Activated CD8-positive, alpha-beta memory T cell treated with anti-CD3 and anti-CD28 coated beads, Interleukin-2, amount 10 ng/mL, durations not matched to agents 7 days and 5 days (primary cell): ENCODE data around the gene MYH13. TPM values are rescaled to one million over a fixed set of nuclear protein-coding genes. Genes with fewer than 3 reads are reported as not detected.
"Not testable (repeated sequence)": the region's sequence is repeated elsewhere in the genome, so short reads cannot be mapped to it uniquely, and the experiment has no call there.

Source experiments
- ATAC-seq: fragments of 150-1000 bp; cut with Tn5 transposase; one replicate; pipeline ENCODE4 v1.10.0; 2021; ENCODE audit warnings: moderate library complexity
- CTCF ChIA-PET: fragments of 350-600 bp; sonication (Branson Sonifier 250); formaldehyde crosslinking; loops from one replicate; lab custom pipeline; 2021; ENCODE audit warnings: antibody characterized with exemption; lab: Charles Lee
- DNase-seq: peaks from one replicate; pipeline ENCODE4 v3.0.0-alpha.2; 2020
- H3K27ac Mint-ChIP-seq: one replicate; pipeline ENCODE4 v1.8.0; 2021; ENCODE audit warnings: mild to moderate bottlenecking, mixed read lengths
- H3K27me3 Mint-ChIP-seq: one replicate; pipeline ENCODE4 v1.8.0; 2021; ENCODE audit warnings: mixed read lengths
- H3K36me3 Mint-ChIP-seq: one replicate; pipeline ENCODE4 v1.8.0; 2021; ENCODE audit warnings: mild to moderate bottlenecking, mixed read lengths
- H3K4me1 Mint-ChIP-seq: one replicate; pipeline ENCODE4 v1.8.0; 2021; ENCODE audit warnings: mixed read lengths
- H3K4me3 Mint-ChIP-seq: one replicate; pipeline ENCODE4 v1.8.0; 2021; ENCODE audit warnings: mild to moderate bottlenecking, moderate library complexity, mixed read lengths
- H3K9me3 Mint-ChIP-seq: one replicate; pipeline ENCODE4 v1.8.0; 2022; ENCODE audit warnings: low read depth, mixed read lengths
- total RNA-seq, 2 experiments: library from RNA; stranded (reverse); gene quantifications; one replicate each; pipeline ENCODE4 v1.2.3, GENCODE V29; 2021

Gene MYH13
- total RNA-seq, 2 experiments from 2014 or later: not detected

GRCh38 chr17:10309003-10309974 lies 63.5 kb downstream of the MYH13 start:
- CTCF ChIA-PET: no interaction called here
- ATAC-seq: no peak
- H3K27me3 Mint-ChIP-seq: no peaks in the 10 kb centered on the region
- no peak overlapping the region for H3K4me3 Mint-ChIP-seq
- no peak overlapping the region for H3K27ac Mint-ChIP-seq
- no peaks in the 10 kb centered on the region for H3K36me3 Mint-ChIP-seq
- no peaks in the 10 kb centered on the region for H3K4me1 Mint-ChIP-seq
- DNase-seq: no peak
- H3K9me3 Mint-ChIP-seq: no peaks in the 10 kb centered on the region

GRCh38 chr17:10306585-10306984 lies 66.2 kb downstream of the MYH13 start:
- Mint-ChIP-seq H3K4me3 (no peak overlapping the region), H3K4me1 (no peaks in the 10 kb centered on the region), H3K27ac (no peak overlapping the region), H3K27me3 (no peaks in the 10 kb centered on the region), H3K36me3 (no peaks in the 10 kb centered on the region), H3K9me3 (no peaks in the 10 kb centered on the region)
- CTCF ChIA-PET: no interaction called here
- DNase-seq (no peak), ATAC-seq (no peak)

GRCh38 chr17:10305398-10305797 lies 67.4 kb downstream of the MYH13 start:
- H3K27me3 Mint-ChIP-seq: no peaks in the 10 kb centered on the region
- DNase-seq (no peak), ATAC-seq (no peak)
- H3K4me3 Mint-ChIP-seq: no peak overlapping the region
- no peaks in the 10 kb centered on the region for H3K9me3 Mint-ChIP-seq
- H3K27ac Mint-ChIP-seq: no peak overlapping the region
- CTCF ChIA-PET: no interaction called here
- no peaks in the 10 kb centered on the region for H3K36me3 Mint-ChIP-seq
- no peaks in the 10 kb centered on the region for H3K4me1 Mint-ChIP-seq

GRCh38 chr17:10304758-10305300 lies 68.0 kb downstream of the MYH13 start:
- ATAC-seq: no peak
- CTCF ChIA-PET: no interaction called here
- H3K27ac Mint-ChIP-seq: no peak overlapping the region

GRCh38 chr17:10297691-10298090 lies 75.1 kb downstream of the MYH13 start:
- no peak overlapping the region for H3K27ac Mint-ChIP-seq
- H3K27me3 Mint-ChIP-seq: no peaks in the 10 kb centered on the region
- H3K9me3 Mint-ChIP-seq: no peaks in the 10 kb centered on the region
- peaks cover 4% of the 10 kb centered on the region for H3K4me1 Mint-ChIP-seq
- H3K36me3 Mint-ChIP-seq: no peaks in the 10 kb centered on the region
- no peak for ATAC-seq
- no peak overlapping the region for H3K4me3 Mint-ChIP-seq
- DNase-seq: no peak
- CTCF ChIA-PET: no interaction called here

More at GRCh38 chr17:10304758-10305300, 68.0 kb downstream of the MYH13 start:
- Mint-ChIP-seq H3K36me3 (no peaks in the 10 kb centered on the region), H3K4me3 (no peak overlapping the region), H3K4me1 (no peaks in the 10 kb centered on the region), H3K27me3 (no peaks in the 10 kb centered on the region), H3K9me3 (no peaks in the 10 kb centered on the region)
- DNase-seq: no peak

- ATAC-seq (no peak), DNase-seq (peak; percentile 49)
- Mint-ChIP-seq H3K36me3 (no peaks in the 10 kb centered on the region), H3K27me3 (no peaks in the 10 kb centered on the region), H3K27ac (no peak overlapping the region), H3K9me3 (no peaks in the 10 kb centered on the region), H3K4me1 (peaks cover 8% of the 10 kb centered on the region), H3K4me3 (no peak overlapping the region)
- CTCF ChIA-PET: interaction anchor here (0.7 to 1.7 kb wide), 6 partner anchors 9 to 328 kb away, joined by 3 read pairs; no protein-coding TSS in a partner anchor
Observed at GRCh38 chr17:10295728-10296343, 77.0 kb downstream of the MYH13 start.

GRCh38 chr17:10294180-10294579 lies 78.6 kb downstream of the MYH13 start:
- CTCF ChIA-PET: no interaction called here
- no peaks in the 10 kb centered on the region for H3K9me3 Mint-ChIP-seq
- no peak for ATAC-seq
- H3K4me1 Mint-ChIP-seq: peaks cover 8% of the 10 kb centered on the region
- H3K27me3 Mint-ChIP-seq: peaks cover 2% of the 10 kb centered on the region
- no peak overlapping the region for H3K4me3 Mint-ChIP-seq
- H3K27ac Mint-ChIP-seq: no peak overlapping the region
- DNase-seq: no peak
- no peaks in the 10 kb centered on the region for H3K36me3 Mint-ChIP-seq

GRCh38 chr17:10292057-10292937 lies 80.5 kb downstream of the MYH13 start:
- Mint-ChIP-seq H3K9me3 (no peaks in the 10 kb centered on the region), H3K4me3 (no peak overlapping the region), H3K4me1 (peaks cover 8% of the 10 kb centered on the region), H3K36me3 (no peaks in the 10 kb centered on the region), H3K27me3 (peaks cover 8% of the 10 kb centered on the region), H3K27ac (no peak overlapping the region)
- ATAC-seq: peak; percentile 57
- CTCF ChIA-PET: no interaction called here
- DNase-seq: no peak

GRCh38 chr17:10291576-10291975 lies 81.2 kb downstream of the MYH13 start:
- CTCF ChIA-PET, H3K36me3 Mint-ChIP-seq, ATAC-seq, H3K4me3 Mint-ChIP-seq, H3K27ac Mint-ChIP-seq, H3K27me3 Mint-ChIP-seq, H3K4me1 Mint-ChIP-seq, DNase-seq, H3K9me3 Mint-ChIP-seq: not testable (repeated sequence)

GRCh38 chr17:10290041-10290440 lies 82.8 kb downstream of the MYH13 start:
- Mint-ChIP-seq H3K27ac (no peak overlapping the region), H3K27me3 (peaks cover 8% of the 10 kb centered on the region), H3K4me1 (peaks cover 8% of the 10 kb centered on the region), H3K36me3 (no peaks in the 10 kb centered on the region), H3K9me3 (no peaks in the 10 kb centered on the region), H3K4me3 (no peak overlapping the region)
- DNase-seq (no peak), ATAC-seq (no peak)
- CTCF ChIA-PET: no interaction called here

- ATAC-seq: no peak
- H3K27ac Mint-ChIP-seq: no peak overlapping the region
- H3K4me3 Mint-ChIP-seq: no peak overlapping the region
- H3K27me3 Mint-ChIP-seq: peaks cover 11% of the 10 kb centered on the region
- CTCF ChIA-PET: interaction anchor here (0.9 kb wide), 1 partner anchor 9 kb away, joined by 3 read pairs; no protein-coding TSS in a partner anchor
- no peaks in the 10 kb centered on the region for H3K4me1 Mint-ChIP-seq
- H3K36me3 Mint-ChIP-seq: no peaks in the 10 kb centered on the region
- no peaks in the 10 kb centered on the region for H3K9me3 Mint-ChIP-seq
- DNase-seq: no peak
Observed at GRCh38 chr17:10286324-10286723, 86.5 kb downstream of the MYH13 start.

GRCh38 chr17:10285896-10286295 lies 86.9 kb downstream of the MYH13 start:
- H3K9me3 Mint-ChIP-seq: no peaks in the 10 kb centered on the region
- no peak overlapping the region for H3K4me3 Mint-ChIP-seq
- H3K27me3 Mint-ChIP-seq: peaks cover 11% of the 10 kb centered on the region
- no peaks in the 10 kb centered on the region for H3K36me3 Mint-ChIP-seq
- no peak overlapping the region for H3K27ac Mint-ChIP-seq
- no peak for ATAC-seq
- no peaks in the 10 kb centered on the region for H3K4me1 Mint-ChIP-seq
- CTCF ChIA-PET: interaction anchor here (0.9 kb wide), 1 partner anchor 10 kb away, joined by 3 read pairs; no protein-coding TSS in a partner anchor
- DNase-seq: no peak

- CTCF ChIA-PET: no interaction called here
- no peak for DNase-seq
- no peaks in the 10 kb centered on the region for H3K4me1 Mint-ChIP-seq
Observed at GRCh38 chr17:10280068-10280467, 92.7 kb downstream of the MYH13 start.

More at GRCh38 chr17:10280068-10280467, 92.7 kb downstream of the MYH13 start:
- Mint-ChIP-seq H3K27me3 (peaks cover 2% of the 10 kb centered on the region), H3K9me3 (no peaks in the 10 kb centered on the region), H3K36me3 (no peaks in the 10 kb centered on the region), H3K27ac (no peak overlapping the region), H3K4me3 (no peak overlapping the region)
- no peak for ATAC-seq
